Endodermal cell (in vitro differentiated cells): ENCODE results near the gene ROBO1. TPM values are rescaled to one million over a fixed set of nuclear protein-coding genes. Genes with fewer than 3 reads are reported as not detected.

Experiments
- DNase-seq: peaks from one replicate; pipeline ENCODE4 v3.0.0-alpha.2; 2017
- H3K27ac ChIP-seq: 2 replicates; pipeline ENCODE4 v1.5.1; 2013; ENCODE audit warnings: mild to moderate bottlenecking, low read depth, low read length, moderate library complexity
- H3K27me3 ChIP-seq: 2 replicates; pipeline ENCODE4 v1.6.1; 2013; ENCODE audit warnings: mild to moderate bottlenecking, low read length, moderate library complexity; ENCODE audit not compliant: insufficient read depth, control insufficient read depth, poor library complexity, severe bottlenecking
- H3K36me3 ChIP-seq: 2 replicates; pipeline ENCODE4 v1.7.0; 2013; ENCODE audit warnings: mild to moderate bottlenecking, low read length, moderate library complexity; ENCODE audit not compliant: control insufficient read depth, insufficient read depth
- H3K4me1 ChIP-seq: one replicate; pipeline ENCODE4 v1.7.0; 2013; ENCODE audit warnings: low read length; ENCODE audit not compliant: control insufficient read depth, insufficient read depth
- H3K4me3 ChIP-seq: 2 replicates; pipeline ENCODE4 v1.5.1; 2013; ENCODE audit warnings: mild to moderate bottlenecking, low read length, moderate library complexity
- H3K9ac ChIP-seq: 2 replicates; pipeline ENCODE4 v1.6.1; 2013; ENCODE audit warnings: mild to moderate bottlenecking, low read length, moderate library complexity; ENCODE audit not compliant: poor library complexity, severe bottlenecking; ENCODE audit errors: extremely low read depth
- H3K9me3 ChIP-seq: 2 replicates; pipeline ENCODE4 v1.6.1; 2013; ENCODE audit warnings: mild to moderate bottlenecking, low read length, moderate library complexity; ENCODE audit not compliant: control insufficient read depth
- H3K27ac Mint-ChIP-seq: 2 replicates; pipeline ENCODE4 v1.8.0; 2020; ENCODE audit warnings: mixed read lengths
- H3K27me3 Mint-ChIP-seq: 2 replicates; pipeline ENCODE4 v1.8.0; 2021; ENCODE audit warnings: mild to moderate bottlenecking, mixed read lengths; ENCODE audit not compliant: insufficient read depth
- H3K36me3 Mint-ChIP-seq: 2 replicates; pipeline ENCODE4 v1.8.0; 2020; ENCODE audit warnings: low read depth, mixed read lengths
- H3K4me1 Mint-ChIP-seq: 2 replicates; pipeline ENCODE4 v1.8.0; 2020; ENCODE audit warnings: mixed read lengths
- H3K4me3 Mint-ChIP-seq: 2 replicates; pipeline ENCODE4 v1.8.0; 2020; ENCODE audit warnings: mild to moderate bottlenecking, moderate library complexity, mixed read lengths
- H3K9me3 Mint-ChIP-seq: 2 replicates; pipeline ENCODE4 v1.8.0; 2020; ENCODE audit warnings: mild to moderate bottlenecking, mixed read lengths
- WGBS, 2 experiments: methylation state at CpG; one replicate each; pipeline versions ENCODE4 v1.1.5 to v1.1.7; 2013; ENCODE audit warnings: missing lambda C conversion rate in 2 of 2, mixed read lengths in 1 of 2; ENCODE audit not compliant: insufficient coverage in 1 of 2, insufficient read length in 1 of 2; 5-methylcytosine and 5-hydroxymethylcytosine counted together
- total RNA-seq, 2 donors: library from RNA; stranded (reverse); fragmentation: NEBNext Ultra II Directional in 1 of 2; extraction: Animal tissue kit (Norgen Biotek cat#: 25700) in 1 of 2; gene quantifications; 2 replicates in 1 of 2; 3 replicates in 1 of 2; pipeline ENCODE4 v1.2.1, GENCODE V29; 2021
- TF ChIP-seq, protein P1 (sequence below): fragments of 200-600 bp; sonication (generic); conservative IDR thresholded peaks from 2 replicates; pipeline ENCODE4 v1.5.0; 2021; ENCODE audit warnings: antibody characterized with exemption, mild to moderate bottlenecking

Gene ROBO1
- total RNA-seq, 2 donors from 2014 or later = 74.8 to 75.9 TPM

GRCh38 chr3:79480746-79481145 is 287.1 kb downstream of the ROBO1 start:
- Mint-ChIP-seq H3K27ac (no peak overlapping the region), H3K27me3 (no peaks in the 10 kb centered on the region), H3K4me1 (peaks cover 3% of the 10 kb centered on the region), H3K9me3 (no peaks in the 10 kb centered on the region), H3K36me3 (no peaks in the 10 kb centered on the region), H3K4me3 (no peak overlapping the region)
- Histone ChIP-seq H3K4me1 (no peaks in the 10 kb centered on the region), H3K4me3 (no peak overlapping the region), H3K9me3 (no peaks in the 10 kb centered on the region), H3K27ac (no peak overlapping the region), H3K9ac (no peak overlapping the region), H3K36me3 (no peaks in the 10 kb centered on the region), H3K27me3 (no peaks in the 10 kb centered on the region)
- TF ChIP-seq, protein P1, sequence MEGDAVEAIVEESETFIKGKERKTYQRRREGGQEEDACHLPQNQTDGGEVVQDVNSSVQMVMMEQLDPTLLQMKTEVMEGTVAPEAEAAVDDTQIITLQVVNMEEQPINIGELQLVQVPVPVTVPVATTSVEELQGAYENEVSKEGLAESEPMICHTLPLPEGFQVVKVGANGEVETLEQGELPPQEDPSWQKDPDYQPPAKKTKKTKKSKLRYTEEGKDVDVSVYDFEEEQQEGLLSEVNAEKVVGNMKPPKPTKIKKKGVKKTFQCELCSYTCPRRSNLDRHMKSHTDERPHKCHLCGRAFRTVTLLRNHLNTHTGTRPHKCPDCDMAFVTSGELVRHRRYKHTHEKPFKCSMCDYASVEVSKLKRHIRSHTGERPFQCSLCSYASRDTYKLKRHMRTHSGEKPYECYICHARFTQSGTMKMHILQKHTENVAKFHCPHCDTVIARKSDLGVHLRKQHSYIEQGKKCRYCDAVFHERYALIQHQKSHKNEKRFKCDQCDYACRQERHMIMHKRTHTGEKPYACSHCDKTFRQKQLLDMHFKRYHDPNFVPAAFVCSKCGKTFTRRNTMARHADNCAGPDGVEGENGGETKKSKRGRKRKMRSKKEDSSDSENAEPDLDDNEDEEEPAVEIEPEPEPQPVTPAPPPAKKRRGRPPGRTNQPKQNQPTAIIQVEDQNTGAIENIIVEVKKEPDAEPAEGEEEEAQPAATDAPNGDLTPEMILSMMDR = no peak
- DNase-seq = no peak
- no CpG with 5 or more reads among the region's 1 CpG for WGBS, 2 experiments

DNA sequence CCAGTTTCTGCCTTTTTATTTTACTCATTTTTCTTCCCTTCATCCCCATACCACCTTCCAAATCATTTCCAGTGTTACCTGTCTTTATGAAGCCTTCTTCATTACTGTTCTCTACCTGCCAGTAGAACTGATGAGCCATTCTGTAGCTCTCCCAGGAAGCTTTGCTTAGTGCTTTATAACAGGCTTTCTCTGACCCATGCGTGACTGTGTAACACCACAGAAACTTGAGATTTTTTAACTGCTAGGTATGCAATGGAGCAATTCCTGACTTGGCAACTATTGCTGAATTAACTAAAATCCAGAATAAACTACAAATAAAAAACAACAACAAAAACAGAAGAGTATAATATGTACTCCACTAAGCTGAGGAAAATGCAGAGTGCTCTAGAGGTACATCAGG is 289.2 kb downstream of the ROBO1 start:
- no peaks in the 10 kb centered on the region for H3K9me3 Mint-ChIP-seq
- H3K27me3 Mint-ChIP-seq = no peaks in the 10 kb centered on the region
- no peak overlapping the region for H3K4me3 ChIP-seq
- H3K27ac Mint-ChIP-seq = no peak overlapping the region
- no peaks in the 10 kb centered on the region for H3K4me1 ChIP-seq
- H3K36me3 Mint-ChIP-seq = no peaks in the 10 kb centered on the region
- H3K27me3 ChIP-seq = no peaks in the 10 kb centered on the region
- H3K27ac ChIP-seq = no peak overlapping the region
- H3K4me3 Mint-ChIP-seq = no peak overlapping the region
- no peaks in the 10 kb centered on the region for H3K9me3 ChIP-seq
- H3K4me1 Mint-ChIP-seq = no peaks in the 10 kb centered on the region
- no peak overlapping the region for H3K9ac ChIP-seq
- 93% methylated on average over 1 of the region's 1 CpG; no CpG with 5 or more reads in 1 of the 2 experiments for WGBS, 2 experiments
- H3K36me3 ChIP-seq = no peaks in the 10 kb centered on the region
- TF ChIP-seq, protein P1 = no peak
- DNase-seq = no peak

- no peak overlapping the region for H3K27ac ChIP-seq
- WGBS, 2 experiments = 78% methylated on average over 1 of the region's 1 CpG; no CpG with 5 or more reads in 1 of the 2 experiments
- no peaks in the 10 kb centered on the region for H3K27me3 ChIP-seq
- H3K4me1 ChIP-seq = no peaks in the 10 kb centered on the region
- TF ChIP-seq, protein P1 = no peak
- Mint-ChIP-seq H3K4me3 (no peak overlapping the region), H3K9me3 (no peaks in the 10 kb centered on the region), H3K36me3 (no peaks in the 10 kb centered on the region), H3K27me3 (no peaks in the 10 kb centered on the region), H3K27ac (no peak overlapping the region), H3K4me1 (no peaks in the 10 kb centered on the region)
- no peak overlapping the region for H3K9ac ChIP-seq
- no peak overlapping the region for H3K4me3 ChIP-seq
- no peaks in the 10 kb centered on the region for H3K36me3 ChIP-seq
- H3K9me3 ChIP-seq = no peaks in the 10 kb centered on the region
- DNase-seq = no peak
These were observed 290.6 kb downstream of the ROBO1 start for GRCh38 chr3:79477242-79477641.
